ENCODE measurements around the gene AAK1.
"Not testable (repeated sequence)": the region's sequence is repeated elsewhere in the genome, so short reads cannot be mapped to it uniquely, and the experiment has no call there.

Gene AAK1

GRCh38 chr2:69436938-69437750, 206.4 kb downstream of the AAK1 start, which contains the start of gene NFU1:
NFU1 (minus strand) TSS chr2:69437435; CDS start chr2:69437422, 13 bp downstream.
- H3K9ac ChIP-seq, result peak within 1 kb of the TSS; percentile 93
- peaks cover 21% of the 10 kb centered on the region for H3K4me1 ChIP-seq
- 0 out of 2 replicates have a peak, but pooled peaks cover 4% of the 10 kb centered on the region for H3K36me3 ChIP-seq
- peak within 1 kb of the TSS; percentile 91 for H3K27ac ChIP-seq
- no peak for TF ChIP-seq Cebpa-rat (IDR thresholded peaks at IDR 0.05)
- H3K4me2 ChIP-seq, result peak within 1 kb of the TSS; percentile 88
- peaks cover 14% of the 10 kb centered on the region for H3K9me3 ChIP-seq
- peak within 1 kb of the TSS; percentile 88 for H3K4me3 ChIP-seq
- H4K20me1 ChIP-seq, result no peaks in the 10 kb centered on the region
- H3K27me3 ChIP-seq, result no peaks in the 10 kb centered on the region

- Histone ChIP-seq H3K36me3 (peaks cover 4% of the 10 kb centered on the region; the same call in 1 of the 2 replicates), H3K4me1 (peaks cover 21% of the 10 kb centered on the region), H3K4me3 (peak overlapping the region; percentile 88), H3K4me2 (peak overlapping the region; percentile 88), H3K9ac (peak overlapping the region; percentile 93), H3K9me3 (peaks cover 14% of the 10 kb centered on the region), H3K27ac (peak overlapping the region; percentile 91), H4K20me1 (no peaks in the 10 kb centered on the region), H3K27me3 (no peaks in the 10 kb centered on the region)
- TF ChIP-seq Cebpa-rat (IDR thresholded peaks at IDR 0.05), result no peak
Measured at GRCh38 chr2:69436596-69436937, 207.0 kb downstream of the AAK1 start.

GRCh38 chr2:69434753-69435152, 208.8 kb downstream of the AAK1 start:
- Histone ChIP-seq H3K4me2 (no peak overlapping the region), H3K27me3 (no peaks in the 10 kb centered on the region), H3K4me1 (peaks cover 21% of the 10 kb centered on the region), H3K9me3 (peaks cover 9% of the 10 kb centered on the region), H3K4me3 (no peak overlapping the region), H3K9ac (no peak overlapping the region), H3K27ac (no peak overlapping the region), H3K36me3 (peaks cover 20% of the 10 kb centered on the region), H4K20me1 (no peaks in the 10 kb centered on the region)
- TF ChIP-seq Cebpa-rat (IDR thresholded peaks at IDR 0.05), result no peak

GRCh38 chr2:69429491-69430183, 213.9 kb downstream of the AAK1 start:
- Histone ChIP-seq H3K27ac (no peak overlapping the region), H3K27me3 (no peaks in the 10 kb centered on the region), H3K9ac (no peak overlapping the region), H3K4me3 (no peak overlapping the region), H3K9me3 (no peaks in the 10 kb centered on the region), H3K4me1 (no peaks in the 10 kb centered on the region), H3K36me3 (peaks cover 64% of the 10 kb centered on the region), H4K20me1 (no peaks in the 10 kb centered on the region), H3K4me2 (no peak overlapping the region)
- TF ChIP-seq Cebpa-rat (IDR thresholded peaks at IDR 0.05), result no peak

GRCh38 chr2:69428981-69429380, 214.6 kb downstream of the AAK1 start:
- Histone ChIP-seq H3K27me3 (no peaks in the 10 kb centered on the region), H3K4me3 (no peak overlapping the region), H3K9ac (no peak overlapping the region), H3K36me3 (peaks cover 64% of the 10 kb centered on the region), H3K4me2 (no peak overlapping the region), H4K20me1 (no peaks in the 10 kb centered on the region), H3K9me3 (no peaks in the 10 kb centered on the region), H3K4me1 (no peaks in the 10 kb centered on the region), H3K27ac (no peak overlapping the region)
- no peak for TF ChIP-seq Cebpa-rat (IDR thresholded peaks at IDR 0.05)

GRCh38 chr2:69424419-69424818, 219.1 kb downstream of the AAK1 start:
- Histone ChIP-seq H3K27me3 (no peaks in the 10 kb centered on the region), H3K4me1 (peaks cover 33% of the 10 kb centered on the region), H3K9me3 (no peaks in the 10 kb centered on the region), H3K36me3 (peaks cover 60% of the 10 kb centered on the region), H3K4me2 (no peak overlapping the region), H3K27ac (no peak overlapping the region), H4K20me1 (no peaks in the 10 kb centered on the region), H3K4me3 (no peak overlapping the region), H3K9ac (no peak overlapping the region)
- no peak for TF ChIP-seq Cebpa-rat (IDR thresholded peaks at IDR 0.05)

- Histone ChIP-seq H3K9ac (peak overlapping the region; percentile 58), H4K20me1 (no peaks in the 10 kb centered on the region), H3K36me3 (peaks cover 60% of the 10 kb centered on the region), H3K9me3 (0 out of 2 replicates have a peak, but pooled peaks cover 3% of the 10 kb centered on the region), H3K27ac (peak overlapping the region; percentile 64), H3K27me3 (no peaks in the 10 kb centered on the region), H3K4me2 (peak overlapping the region; percentile 78), H3K4me3 (0 out of 2 replicates have a peak overlapping the region, but pooled peaks have one; percentile 18), H3K4me1 (peaks cover 33% of the 10 kb centered on the region)
- no peak for TF ChIP-seq Cebpa-rat (IDR thresholded peaks at IDR 0.05)
Measured at GRCh38 chr2:69422198-69422597, 221.3 kb downstream of the AAK1 start.

GRCh38 chr2:69419111-69419510, 224.4 kb downstream of the AAK1 start:
- not testable (repeated sequence) for H3K4me2 ChIP-seq, H3K9me3 ChIP-seq, H3K27me3 ChIP-seq, H3K9ac ChIP-seq, H3K27ac ChIP-seq, H3K4me3 ChIP-seq, H4K20me1 ChIP-seq
- peaks cover 33% of the 10 kb centered on the region for H3K4me1 ChIP-seq
- H3K36me3 ChIP-seq, result peaks cover 51% of the 10 kb centered on the region

GRCh38 chr2:69416147-69416546, 227.4 kb downstream of the AAK1 start:
- Histone ChIP-seq H3K4me3 (no peak overlapping the region), H3K9me3 (0 out of 2 replicates have a peak, but pooled peaks cover 3% of the 10 kb centered on the region), H3K4me2 (no peak overlapping the region), H3K4me1 (peaks cover 10% of the 10 kb centered on the region; the same call in 1 of the 2 replicates), H3K27ac (no peak overlapping the region), H3K27me3 (no peaks in the 10 kb centered on the region), H3K9ac (no peak overlapping the region), H4K20me1 (no peaks in the 10 kb centered on the region), H3K36me3 (peaks cover 75% of the 10 kb centered on the region)
- TF ChIP-seq Cebpa-rat (IDR thresholded peaks at IDR 0.05), result no peak
